ENCODE measurements around the gene GUCY1A1. TPM values are rescaled to one million over a fixed set of nuclear protein-coding genes. Genes with fewer than 3 reads are reported as not detected.

The GUCY1A1 gene
- total RNA-seq, 1 donor from 2014 or later, result 43.0 TPM

GRCh38 chr4:155626561-155626960 is 40.1 kb upstream of the GUCY1A1 start:
- peaks cover 13% of the 10 kb centered on the region for H3K4me1 ChIP-seq
- TF ChIP-seq, protein P1, sequence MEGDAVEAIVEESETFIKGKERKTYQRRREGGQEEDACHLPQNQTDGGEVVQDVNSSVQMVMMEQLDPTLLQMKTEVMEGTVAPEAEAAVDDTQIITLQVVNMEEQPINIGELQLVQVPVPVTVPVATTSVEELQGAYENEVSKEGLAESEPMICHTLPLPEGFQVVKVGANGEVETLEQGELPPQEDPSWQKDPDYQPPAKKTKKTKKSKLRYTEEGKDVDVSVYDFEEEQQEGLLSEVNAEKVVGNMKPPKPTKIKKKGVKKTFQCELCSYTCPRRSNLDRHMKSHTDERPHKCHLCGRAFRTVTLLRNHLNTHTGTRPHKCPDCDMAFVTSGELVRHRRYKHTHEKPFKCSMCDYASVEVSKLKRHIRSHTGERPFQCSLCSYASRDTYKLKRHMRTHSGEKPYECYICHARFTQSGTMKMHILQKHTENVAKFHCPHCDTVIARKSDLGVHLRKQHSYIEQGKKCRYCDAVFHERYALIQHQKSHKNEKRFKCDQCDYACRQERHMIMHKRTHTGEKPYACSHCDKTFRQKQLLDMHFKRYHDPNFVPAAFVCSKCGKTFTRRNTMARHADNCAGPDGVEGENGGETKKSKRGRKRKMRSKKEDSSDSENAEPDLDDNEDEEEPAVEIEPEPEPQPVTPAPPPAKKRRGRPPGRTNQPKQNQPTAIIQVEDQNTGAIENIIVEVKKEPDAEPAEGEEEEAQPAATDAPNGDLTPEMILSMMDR (IDR thresholded peaks at IDR 0.05; ENCODE audit: borderline replicate concordance), result no peak
- H3K27ac ChIP-seq (replicated peaks), result no peak overlapping the region
- H3K4me3 ChIP-seq, result no peak overlapping the region
- intact Hi-C loops (cut with micrococcal nuclease), result no loop called here
- H3K36me3 ChIP-seq, result no peaks in the 10 kb centered on the region
- H3K27me3 ChIP-seq (ENCODE audit: low read depth), result no peaks in the 10 kb centered on the region
- DNase-seq, result no peak
- H3K9me3 ChIP-seq (replicated peaks), result no peaks in the 10 kb centered on the region

- Histone ChIP-seq H3K4me3 (no peak overlapping the region), H3K9me3 (replicated peaks) (no peaks in the 10 kb centered on the region), H3K27ac (replicated peaks) (no peak overlapping the region), H3K36me3 (no peaks in the 10 kb centered on the region), H3K27me3 (ENCODE audit: low read depth) (no peaks in the 10 kb centered on the region), H3K4me1 (peaks cover 7% of the 10 kb centered on the region)
- DNase-seq, result no peak
- TF ChIP-seq, protein P1 (IDR thresholded peaks at IDR 0.05; ENCODE audit: borderline replicate concordance), result no peak
- intact Hi-C loops (cut with micrococcal nuclease), result no loop called here
Measured at GRCh38 chr4:155629183-155629825, 37.3 kb upstream of the GUCY1A1 start.

GRCh38 chr4:155629956-155630355 is 36.7 kb upstream of the GUCY1A1 start:
- DNase-seq, result no peak
- H3K4me1 ChIP-seq, result peaks cover 7% of the 10 kb centered on the region
- H3K4me3 ChIP-seq, result no peak overlapping the region
- H3K9me3 ChIP-seq (replicated peaks), result no peaks in the 10 kb centered on the region
- H3K27me3 ChIP-seq (ENCODE audit: low read depth), result no peaks in the 10 kb centered on the region
- H3K27ac ChIP-seq (replicated peaks), result no peak overlapping the region
- H3K36me3 ChIP-seq, result no peaks in the 10 kb centered on the region
- intact Hi-C loops (cut with micrococcal nuclease), result no loop called here
- TF ChIP-seq, protein P1 (IDR thresholded peaks at IDR 0.05; ENCODE audit: borderline replicate concordance), result no peak

- Histone ChIP-seq H3K4me1 (peaks cover 7% of the 10 kb centered on the region), H3K36me3 (no peaks in the 10 kb centered on the region), H3K27ac (replicated peaks) (no peak overlapping the region), H3K9me3 (replicated peaks) (no peaks in the 10 kb centered on the region), H3K27me3 (ENCODE audit: low read depth) (no peaks in the 10 kb centered on the region), H3K4me3 (no peak overlapping the region)
- TF ChIP-seq, protein P1 (IDR thresholded peaks at IDR 0.05; ENCODE audit: borderline replicate concordance), result no peak
- intact Hi-C loops (cut with micrococcal nuclease), result no loop called here
- DNase-seq, result no peak
Measured at GRCh38 chr4:155632310-155632840, 34.3 kb upstream of the GUCY1A1 start.

- Histone ChIP-seq H3K36me3 (no peaks in the 10 kb centered on the region), H3K4me1 (no peaks in the 10 kb centered on the region), H3K27ac (replicated peaks) (no peak overlapping the region), H3K9me3 (replicated peaks) (no peaks in the 10 kb centered on the region), H3K27me3 (ENCODE audit: low read depth) (no peaks in the 10 kb centered on the region), H3K4me3 (no peak overlapping the region)
- TF ChIP-seq, protein P1 (IDR thresholded peaks at IDR 0.05; ENCODE audit: borderline replicate concordance), result no peak
- intact Hi-C loops (cut with micrococcal nuclease), result no loop called here
- DNase-seq, result no peak
Measured at GRCh38 chr4:155638195-155638965, 28.3 kb upstream of the GUCY1A1 start.

All from left ventricle myocardium inferior (tissue), 1 donor.